Hepatocyte (in vitro differentiated cells): Measurements from ENCODE around the gene DOP1A. TPM values are rescaled to one million over a fixed set of nuclear protein-coding genes. Genes with fewer than 3 reads are reported as not detected.

Experiments used
- DNase-seq: peaks from one replicate; pipeline ENCODE4 v3.0.0-alpha.2; 2016; ENCODE audit warnings: low spot score
- H2AFZ ChIP-seq: fragments of 200-600 bp; sonication (generic); 2 replicates; pipeline ENCODE4 v1.6.0; 2016; ENCODE audit warnings: antibody characterized with exemption, mild to moderate bottlenecking
- H3K27ac ChIP-seq: fragments of 200-600 bp; sonication (generic); 2 replicates; pipeline ENCODE4 v1.5.1; 2016; ENCODE audit warnings: mild to moderate bottlenecking
- H3K27me3 ChIP-seq: fragments of 200-600 bp; sonication (generic); 2 replicates; pipeline ENCODE4 v1.6.1; 2016
- H3K36me3 ChIP-seq: fragments of 200-600 bp; sonication (generic); replicated peaks from 2 replicates; pipeline ENCODE4 v1.5.1; 2016; ENCODE audit warnings: low read depth; ENCODE audit not compliant: insufficient read depth
- H3K4me1 ChIP-seq: fragments of 200-600 bp; sonication (generic); 2 replicates; pipeline ENCODE4 v1.5.1; 2016; ENCODE audit warnings: mild to moderate bottlenecking, moderate library complexity; ENCODE audit not compliant: insufficient read depth
- H3K4me2 ChIP-seq: fragments of 200-600 bp; sonication (generic); 2 replicates; pipeline ENCODE4 v1.6.0; 2016
- H3K4me3 ChIP-seq: fragments of 200-600 bp; sonication (generic); 2 replicates; pipeline ENCODE4 v1.5.1; 2016; ENCODE audit warnings: mild to moderate bottlenecking
- H3K79me2 ChIP-seq: fragments of 200-600 bp; sonication (generic); 2 replicates; pipeline ENCODE4 v1.6.0; 2017; ENCODE audit warnings: mild to moderate bottlenecking
- H3K9me2 ChIP-seq: fragments of 200-600 bp; sonication (generic); replicated peaks from 2 replicates; pipeline ENCODE4 v1.6.0; 2017; ENCODE audit warnings: mild to moderate bottlenecking; ENCODE audit not compliant: insufficient read depth
- H3K9me3 ChIP-seq: fragments of 200-600 bp; sonication (generic); 2 replicates; pipeline ENCODE4 v1.5.1; 2016; ENCODE audit warnings: low read depth, mild to moderate bottlenecking
- H4K20me1 ChIP-seq: fragments of 200-600 bp; sonication (generic); 2 replicates; pipeline ENCODE4 v1.6.0; 2016; ENCODE audit warnings: mild to moderate bottlenecking; ENCODE audit not compliant: insufficient read depth, poor library complexity, severe bottlenecking
- EZH2 ChIP-seq: fragments of 200-600 bp; sonication (generic); IDR thresholded peaks from 2 replicates; pipeline ENCODE4 v1.6.1; 2016; ENCODE audit warnings: antibody characterized with exemption, mild to moderate bottlenecking, borderline replicate concordance
- EZH2phosphoT487 ChIP-seq: fragments of 200-600 bp; sonication (generic); IDR thresholded peaks from one replicate; pipeline ENCODE4 v1.6.1; 2018; ENCODE audit warnings: antibody characterized with exemption, mild to moderate bottlenecking, low read depth, moderate library complexity; ENCODE audit not compliant: unreplicated experiment, severe bottlenecking
- WGBS: methylation state at CpG from one replicate; pipeline ENCODE4 v1.1.6; 2016; ENCODE audit warnings: low lambda C conversion rate; ENCODE audit errors: missing lambda C conversion rate; 5-methylcytosine and 5-hydroxymethylcytosine counted together
- polyA plus RNA-seq: library from polyadenylated mRNA; unstranded; fragments of >200 nt; fragmentation: Nextera tagmentation; extraction: Ambion mirVana; gene quantifications from 2 replicates; pipeline ENCODE4 v1.2.1, GENCODE V29; 2016
- total RNA-seq: library from RNA; depleted of rRNA; stranded (reverse); fragments of >200 nt; gene quantifications from 2 replicates; pipeline ENCODE4 v1.2.3, GENCODE V29; 2014
- TF ChIP-seq, protein P1 (sequence below): fragments of 200-600 bp; sonication (generic); IDR thresholded peaks from 2 replicates; pipeline ENCODE4 v1.5.1; 2016; ENCODE audit warnings: antibody characterized with exemption, mild to moderate bottlenecking; ENCODE audit not compliant: poor library complexity

Gene DOP1A
- total and polyA plus RNA-seq, 2 experiments from 2014 or later: 3.6 to 34.5 TPM

DNA sequence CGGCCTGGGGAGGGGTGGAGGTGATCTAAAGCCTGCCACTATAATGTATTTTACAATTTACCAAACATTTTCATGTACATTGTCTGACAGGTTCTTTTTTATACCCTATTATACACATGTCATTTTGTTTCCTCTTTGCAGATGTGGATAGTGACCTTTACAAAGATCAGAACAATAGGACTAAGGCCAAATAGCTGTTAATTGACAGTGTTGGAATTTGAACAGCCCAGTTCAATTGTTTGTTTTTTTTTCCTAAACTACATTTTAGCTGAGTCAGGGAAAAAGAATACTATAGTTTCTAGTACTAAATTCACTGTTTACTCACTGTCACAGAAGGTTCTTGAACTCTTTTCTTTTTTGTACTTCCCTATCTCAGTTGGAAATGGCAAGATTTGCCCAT is 85.4 kb downstream of the DOP1A start:
- H3K4me1 ChIP-seq: no peaks in the 10 kb centered on the region
- no peak overlapping the region for H3K27ac ChIP-seq
- H3K36me3 ChIP-seq: no peaks in the 10 kb centered on the region
- H3K9me2 ChIP-seq: no peaks in the 10 kb centered on the region
- 88% methylated on average over 1 of the region's 1 CpG for WGBS
- DNase-seq: no peak
- H3K4me3 ChIP-seq: no peak overlapping the region
- H3K79me2 ChIP-seq: no peaks in the 10 kb centered on the region
- TF ChIP-seq EZH2: no peak
- H2AFZ ChIP-seq: no peak overlapping the region
- H3K4me2 ChIP-seq: no peak overlapping the region
- no peaks in the 10 kb centered on the region for H4K20me1 ChIP-seq
- H3K27me3 ChIP-seq: no peaks in the 10 kb centered on the region
- no peaks in the 10 kb centered on the region for H3K9me3 ChIP-seq

DNA sequence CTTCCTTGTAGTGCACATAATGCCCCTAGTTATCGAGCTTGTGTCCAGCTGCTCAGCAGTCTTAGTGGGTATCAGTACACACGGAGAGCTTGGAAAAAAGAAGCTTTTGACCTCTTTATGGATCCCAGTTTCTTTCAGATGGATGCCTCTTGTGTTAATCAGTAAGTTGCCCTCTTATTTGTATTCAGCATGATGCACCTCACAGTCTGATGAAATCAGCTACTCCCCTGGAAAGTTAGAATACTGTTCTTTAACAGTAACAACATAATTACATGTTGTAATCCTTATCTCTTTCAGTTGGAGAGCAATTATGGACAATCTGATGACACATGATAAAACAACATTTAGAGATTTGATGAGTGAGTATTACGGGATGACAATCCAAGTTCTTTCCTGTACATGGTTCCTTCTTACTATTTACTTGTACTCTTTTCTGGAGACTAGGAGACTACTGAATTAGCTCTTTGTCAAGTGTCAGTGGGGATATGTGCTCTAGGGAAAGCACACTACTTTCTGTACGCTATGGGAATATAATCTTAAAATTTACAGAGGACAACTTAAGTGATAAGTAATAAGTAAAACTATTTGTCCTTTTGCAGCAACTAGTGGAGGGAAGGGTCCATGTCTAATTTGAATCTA is 86.5 kb downstream of the DOP1A start:
- no peak for TF ChIP-seq EZH2phosphoT487
- Histone ChIP-seq H4K20me1 (no peaks in the 10 kb centered on the region), H3K27ac (no peak overlapping the region), H3K9me3 (no peaks in the 10 kb centered on the region), H3K4me2 (peak overlapping the region; percentile 14), H3K4me1 (no peaks in the 10 kb centered on the region), H3K9me2 (no peaks in the 10 kb centered on the region), H2AFZ (no peak overlapping the region), H3K4me3 (no peak overlapping the region), H3K36me3 (no peaks in the 10 kb centered on the region), H3K79me2 (no peaks in the 10 kb centered on the region), H3K27me3 (no peaks in the 10 kb centered on the region)
- WGBS: 67% methylated on average over 4 of the region's 4 CpGs
- DNase-seq: peak; percentile 11

DNA sequence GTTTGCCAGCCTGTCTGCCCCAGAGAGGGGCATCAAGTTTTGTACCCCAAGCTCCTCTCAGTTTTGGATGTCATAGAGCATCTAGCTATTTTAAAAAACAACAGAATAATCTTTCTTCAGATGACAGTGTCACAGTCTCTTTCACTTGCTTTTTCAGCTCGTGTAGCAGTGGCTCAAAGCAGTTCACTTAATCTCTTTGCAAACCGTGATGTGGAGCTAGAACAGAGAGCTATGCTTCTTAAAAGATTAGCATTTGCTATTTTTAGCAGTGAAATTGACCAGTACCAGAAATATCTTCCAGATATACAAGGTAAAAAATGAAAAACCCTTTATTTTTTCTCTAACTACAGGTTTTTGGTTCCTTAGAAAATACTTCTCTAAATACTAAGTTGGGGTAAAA is 88.3 kb downstream of the DOP1A start:
- no peaks in the 10 kb centered on the region for H3K4me1 ChIP-seq
- no peaks in the 10 kb centered on the region for H3K9me3 ChIP-seq
- H3K4me3 ChIP-seq: no peak overlapping the region
- no peaks in the 10 kb centered on the region for H3K27me3 ChIP-seq
- no peak overlapping the region for H3K27ac ChIP-seq
- H3K79me2 ChIP-seq: no peaks in the 10 kb centered on the region
- no peak overlapping the region for H3K4me2 ChIP-seq
- no peak for DNase-seq
- H2AFZ ChIP-seq: no peak overlapping the region
- H3K36me3 ChIP-seq: no peaks in the 10 kb centered on the region
- H3K9me2 ChIP-seq: no peaks in the 10 kb centered on the region
- TF ChIP-seq, protein P1, sequence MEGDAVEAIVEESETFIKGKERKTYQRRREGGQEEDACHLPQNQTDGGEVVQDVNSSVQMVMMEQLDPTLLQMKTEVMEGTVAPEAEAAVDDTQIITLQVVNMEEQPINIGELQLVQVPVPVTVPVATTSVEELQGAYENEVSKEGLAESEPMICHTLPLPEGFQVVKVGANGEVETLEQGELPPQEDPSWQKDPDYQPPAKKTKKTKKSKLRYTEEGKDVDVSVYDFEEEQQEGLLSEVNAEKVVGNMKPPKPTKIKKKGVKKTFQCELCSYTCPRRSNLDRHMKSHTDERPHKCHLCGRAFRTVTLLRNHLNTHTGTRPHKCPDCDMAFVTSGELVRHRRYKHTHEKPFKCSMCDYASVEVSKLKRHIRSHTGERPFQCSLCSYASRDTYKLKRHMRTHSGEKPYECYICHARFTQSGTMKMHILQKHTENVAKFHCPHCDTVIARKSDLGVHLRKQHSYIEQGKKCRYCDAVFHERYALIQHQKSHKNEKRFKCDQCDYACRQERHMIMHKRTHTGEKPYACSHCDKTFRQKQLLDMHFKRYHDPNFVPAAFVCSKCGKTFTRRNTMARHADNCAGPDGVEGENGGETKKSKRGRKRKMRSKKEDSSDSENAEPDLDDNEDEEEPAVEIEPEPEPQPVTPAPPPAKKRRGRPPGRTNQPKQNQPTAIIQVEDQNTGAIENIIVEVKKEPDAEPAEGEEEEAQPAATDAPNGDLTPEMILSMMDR: no peak
- TF ChIP-seq EZH2phosphoT487 (no peak), EZH2 (no peak)
- WGBS: 39% methylated on average over 2 of the region's 2 CpGs
- no peaks in the 10 kb centered on the region for H4K20me1 ChIP-seq

DNA sequence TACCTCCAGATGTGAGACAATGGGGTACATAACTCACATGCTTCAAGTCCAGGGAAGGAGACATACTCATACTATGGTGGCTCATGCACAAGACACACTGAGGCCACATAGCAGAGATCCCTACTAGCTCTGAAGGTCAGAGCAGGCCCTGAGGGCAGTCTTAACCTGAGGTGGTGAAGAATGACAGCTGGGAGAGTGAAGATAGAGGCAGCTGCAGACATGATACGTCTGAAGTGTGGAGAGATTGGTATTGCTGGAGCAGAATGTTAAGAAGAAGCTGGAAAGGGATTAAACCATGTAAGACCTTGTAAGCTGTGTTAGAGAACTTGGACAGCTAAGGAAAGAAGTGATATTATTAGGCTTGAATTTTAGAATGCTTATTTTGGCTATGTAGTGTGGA is 92.7 kb downstream of the DOP1A start:
- TF ChIP-seq EZH2: no peak
- TF ChIP-seq, protein P1: no peak
- no peak for TF ChIP-seq EZH2phosphoT487

More for the DNA sequence above, 92.7 kb downstream of the DOP1A start:
- no peak for DNase-seq
- H4K20me1 ChIP-seq: no peaks in the 10 kb centered on the region
- no peaks in the 10 kb centered on the region for H3K36me3 ChIP-seq
- no peaks in the 10 kb centered on the region for H3K9me2 ChIP-seq
- H3K79me2 ChIP-seq: no peaks in the 10 kb centered on the region
- H3K27me3 ChIP-seq: no peaks in the 10 kb centered on the region
- H2AFZ ChIP-seq: no peak overlapping the region
- no peaks in the 10 kb centered on the region for H3K4me1 ChIP-seq
- H3K9me3 ChIP-seq: no peaks in the 10 kb centered on the region
- H3K4me2 ChIP-seq: no peak overlapping the region
- WGBS: 71% methylated on average over 1 of the region's 1 CpG
- no peak overlapping the region for H3K4me3 ChIP-seq
- no peak overlapping the region for H3K27ac ChIP-seq
